K562 (cell line): ENCODE data around the gene ZSCAN32. TPM values are rescaled to one million over a fixed set of nuclear protein-coding genes. Genes with fewer than 3 reads are reported as not detected.

ENCODE experiments used
- CREB3L1 ChIP-seq: fragments of 450-650 bp; IDR thresholded peaks from 2 replicates; pipeline ENCODE4 v1.6.1; 2014; ENCODE audit warnings: low read depth, mild to moderate bottlenecking, moderate library complexity, borderline replicate concordance
- FOS ChIP-seq: IDR thresholded peaks from 3 replicates; pipeline ENCODE4 v1.6.1; 2011; ENCODE audit not compliant: insufficient read length; ENCODE audit errors: extremely low read depth
- GABPA ChIP-seq: fragments of 200-800 bp; sonication (Bioruptor generic); conservative IDR thresholded peaks from 2 replicates; pipeline ENCODE4 v1.6.1; 2016; ENCODE audit warnings: low read depth, missing genetic modification characterization, missing compliant biosample characterization
- HCFC1 ChIP-seq: IDR thresholded peaks from 2 replicates; pipeline ENCODE4 v1.6.1; 2012; ENCODE audit warnings: low read depth, low read length, improper control_type of control experiment
- HMG20B ChIP-seq: fragments of 250-450 bp; sonication (Bioruptor Pico); IDR thresholded peaks from 2 replicates; pipeline ENCODE4 v1.5.0; 2021; ENCODE audit warnings: mild to moderate bottlenecking
- HOMEZ ChIP-seq: fragments of 250-450 bp; sonication (Bioruptor Pico); IDR thresholded peaks from 2 replicates; pipeline ENCODE4 v1.4.0; 2020; ENCODE audit warnings: mild to moderate bottlenecking, moderate library complexity
- KDM4B ChIP-seq, 2 experiments: fragments of 450-650 bp in 1 of 2; sonication (generic) in 1 of 2; IDR thresholded peaks; 2 replicates each; pipeline ENCODE4 v1.6.1; 2016 to 2017; ENCODE audit warnings: borderline replicate concordance in 2 of 2, antibody characterized with exemption in 1 of 2, low read depth in 1 of 2, mild to moderate bottlenecking in 1 of 2
- NFIC ChIP-seq: fragments of 450-650 bp; IDR thresholded peaks from 2 replicates; pipeline ENCODE4 v1.6.1; 2017; ENCODE audit warnings: mild to moderate bottlenecking, inconsistent platforms
- PHF21A ChIP-seq: fragments of 450-650 bp; IDR thresholded peaks from 2 replicates; pipeline ENCODE4 v1.6.1; 2017; ENCODE audit warnings: low read depth, borderline replicate concordance
- PRPF4 ChIP-seq: fragments of 200-400 bp; formaldehyde crosslinking; IDR thresholded peaks from one replicate; pipeline ENCODE4 v1.6.1; 2017; ENCODE audit warnings: low read length, low read depth, mild to moderate bottlenecking; ENCODE audit not compliant: insufficient read depth, poor library complexity, severe bottlenecking
- SAP30 ChIP-seq: fragments of 200-600 bp; sonication (generic); IDR thresholded peaks from 2 replicates; pipeline ENCODE4 v1.6.1; 2012; ENCODE audit warnings: borderline replicate concordance, low read depth, mild to moderate bottlenecking, moderate library complexity, low read length, control low read depth, inconsistent platforms; ENCODE audit not compliant: insufficient read depth, poor library complexity, severe bottlenecking
- SMAD3 ChIP-seq: fragments of 450-650 bp; formaldehyde crosslinking; conservative IDR thresholded peaks from 2 replicates; pipeline ENCODE4 v1.4.0; 2020; ENCODE audit warnings: mild to moderate bottlenecking
- SPI1 ChIP-seq: IDR thresholded peaks from 2 replicates; pipeline ENCODE4 v1.6.1; 2011; ENCODE audit warnings: low read depth, low read length, control low read depth, borderline replicate concordance
- TGIF2 ChIP-seq: sonication (generic); formaldehyde crosslinking; IDR thresholded peaks from 2 replicates; pipeline ENCODE4 v1.8.1; 2022; ENCODE audit warnings: mild to moderate bottlenecking, missing genetic modification reagents, moderate library complexity
- ZNF184 ChIP-seq: sonication (generic); formaldehyde crosslinking; IDR thresholded peaks from 2 replicates; pipeline ENCODE4 v1.5.0; 2020; ENCODE audit warnings: missing genetic modification reagents
- ZNF354B ChIP-seq: fragments of 250-450 bp; sonication (Bioruptor Pico); IDR thresholded peaks from 2 replicates; pipeline ENCODE4 v1.4.0; 2020
- ZNF436 ChIP-seq: fragments of 250-450, 450-650 bp; sonication (Bioruptor Pico); formaldehyde crosslinking; IDR thresholded peaks from 2 replicates; pipeline ENCODE4 v1.7.0; 2020; ENCODE audit warnings: mild to moderate bottlenecking
- polyA plus RNA-seq, 8 experiments: library from polyadenylated mRNA; depleted of rRNA in 4 of 8; stranded (reverse) in 5 of 8; unstranded in 3 of 8; fragments of >200 nt; fragmentation: Nextera tagmentation in 2 of 8; fragmentation: Illumina TruSeq in 1 of 8; extraction: Ambion mirVana in 2 of 8; extraction: Trizol in 1 of 8; gene quantifications; 2 replicates each; pipeline versions ENCODE4 v1.2.1 to v1.2.3, GENCODE V29; 2011 to 2014; ENCODE audit warnings: inconsistent platforms in 1 of 8, missing spikeins in 1 of 8
- total RNA-seq, 7 experiments: library from RNA; depleted of rRNA in 6 of 7; stranded (reverse); fragments of >200 nt in 6 of 7; fragmentation: Illumina TruSeq in 2 of 7; extraction: Trizol in 2 of 7; gene quantifications; 2 replicates each; pipeline versions ENCODE4 v1.2.1 to v1.2.3, GENCODE V29; 2011 to 2021; ENCODE audit warnings: low replicate concordance in 1 of 7

Gene ZSCAN32
- total and polyA plus RNA-seq, 9 of the 15 experiments (the other 6 are each of a cell fraction or from before 2014, with no cell fraction given): 16.0 to 29.4 (median 19.2) TPM

- no peak for TF ChIP-seq PHF21A
- TF ChIP-seq GABPA (tag): peak; percentile 84
- TF ChIP-seq TGIF2 (CRISPR knock-in tag): no peak
- TF ChIP-seq CREB3L1: no peak
- no peak for TF ChIP-seq HCFC1
- TF ChIP-seq ZNF184 (CRISPR knock-in tag): no peak
- TF ChIP-seq ZNF436 (CRISPR knock-in tag): no peak
- no peak for TF ChIP-seq NFIC
- no peak for TF ChIP-seq HOMEZ (CRISPR knock-in tag)
- TF ChIP-seq SMAD3 (CRISPR knock-in tag): no peak
- TF ChIP-seq PRPF4: no peak
- no peak for TF ChIP-seq SAP30
- 0 out of 2 replicates have a peak, but pooled peaks have one; percentile 32 for TF ChIP-seq SPI1
- peak; percentile 38 for TF ChIP-seq FOS
- TF ChIP-seq KDM4B (IDR thresholded peaks at IDR 0.05; ENCODE audit: borderline replicate concordance in 2 of 2, low read depth in 1 of 2): no peak
- no peak for TF ChIP-seq HMG20B
- no peak for TF ChIP-seq ZNF354B (CRISPR knock-in tag)
These were observed 42.6 kb upstream of the ZSCAN32 start, which contains the start of the genes NAA60 and ZNF597 (continued) for GRCh38 chr16:3443108-3444031.
